Measurements from ENCODE around the gene IQSEC1.

DNA sequence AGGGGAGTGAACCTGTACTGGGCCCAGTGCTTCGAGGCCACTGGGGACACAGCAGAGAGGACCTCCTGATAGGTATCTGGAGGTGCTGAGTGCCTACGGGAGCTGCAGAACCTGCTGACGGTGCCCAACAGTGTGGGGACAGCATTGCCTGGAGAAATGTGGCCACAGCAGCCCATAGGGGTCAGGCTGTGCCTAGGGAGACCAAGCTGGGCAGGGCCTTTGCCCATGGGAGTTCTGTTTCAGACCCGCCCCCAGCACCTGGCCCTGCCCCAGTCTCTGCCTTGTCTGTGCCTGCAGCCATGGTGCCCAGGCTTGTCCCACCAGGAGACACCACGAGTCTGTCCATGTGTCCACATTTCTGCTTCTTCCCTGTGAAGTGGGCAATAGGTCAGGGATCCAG, 216.6 kb downstream of the IQSEC1 start:
- TF ChIP-seq, protein P1, sequence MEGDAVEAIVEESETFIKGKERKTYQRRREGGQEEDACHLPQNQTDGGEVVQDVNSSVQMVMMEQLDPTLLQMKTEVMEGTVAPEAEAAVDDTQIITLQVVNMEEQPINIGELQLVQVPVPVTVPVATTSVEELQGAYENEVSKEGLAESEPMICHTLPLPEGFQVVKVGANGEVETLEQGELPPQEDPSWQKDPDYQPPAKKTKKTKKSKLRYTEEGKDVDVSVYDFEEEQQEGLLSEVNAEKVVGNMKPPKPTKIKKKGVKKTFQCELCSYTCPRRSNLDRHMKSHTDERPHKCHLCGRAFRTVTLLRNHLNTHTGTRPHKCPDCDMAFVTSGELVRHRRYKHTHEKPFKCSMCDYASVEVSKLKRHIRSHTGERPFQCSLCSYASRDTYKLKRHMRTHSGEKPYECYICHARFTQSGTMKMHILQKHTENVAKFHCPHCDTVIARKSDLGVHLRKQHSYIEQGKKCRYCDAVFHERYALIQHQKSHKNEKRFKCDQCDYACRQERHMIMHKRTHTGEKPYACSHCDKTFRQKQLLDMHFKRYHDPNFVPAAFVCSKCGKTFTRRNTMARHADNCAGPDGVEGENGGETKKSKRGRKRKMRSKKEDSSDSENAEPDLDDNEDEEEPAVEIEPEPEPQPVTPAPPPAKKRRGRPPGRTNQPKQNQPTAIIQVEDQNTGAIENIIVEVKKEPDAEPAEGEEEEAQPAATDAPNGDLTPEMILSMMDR (IDR thresholded peaks at IDR 0.05), result no peak
- TF ChIP-seq POLR2A (IDR thresholded peaks at IDR 0.05) (no peak), POLR2AphosphoS5 (IDR thresholded peaks at IDR 0.05) (no peak)

Measured in prostate gland (tissue), 2 donors.